ENCODE results near the gene GUCA2B.

DNA sequence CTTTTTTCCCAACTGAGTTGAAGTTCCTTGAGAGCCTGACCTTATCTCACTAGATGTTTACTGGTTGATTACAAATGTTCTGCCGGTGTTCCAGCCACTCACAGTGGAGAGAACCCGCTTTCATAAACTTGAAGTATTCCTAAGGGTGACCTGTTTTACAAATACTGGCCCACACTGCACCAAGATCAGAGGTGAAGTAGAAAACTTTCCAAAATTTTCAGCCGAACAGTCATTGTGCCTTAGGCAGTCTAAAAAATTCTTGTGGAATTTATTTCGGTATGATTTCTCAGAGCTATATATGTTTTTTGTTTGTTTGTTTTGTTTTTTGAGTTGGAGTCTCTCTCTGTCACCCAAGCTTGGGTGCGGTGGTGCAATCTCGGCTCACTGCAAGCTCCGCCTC is 44.9 kb upstream of the GUCA2B start:
- TF ChIP-seq, protein P1, sequence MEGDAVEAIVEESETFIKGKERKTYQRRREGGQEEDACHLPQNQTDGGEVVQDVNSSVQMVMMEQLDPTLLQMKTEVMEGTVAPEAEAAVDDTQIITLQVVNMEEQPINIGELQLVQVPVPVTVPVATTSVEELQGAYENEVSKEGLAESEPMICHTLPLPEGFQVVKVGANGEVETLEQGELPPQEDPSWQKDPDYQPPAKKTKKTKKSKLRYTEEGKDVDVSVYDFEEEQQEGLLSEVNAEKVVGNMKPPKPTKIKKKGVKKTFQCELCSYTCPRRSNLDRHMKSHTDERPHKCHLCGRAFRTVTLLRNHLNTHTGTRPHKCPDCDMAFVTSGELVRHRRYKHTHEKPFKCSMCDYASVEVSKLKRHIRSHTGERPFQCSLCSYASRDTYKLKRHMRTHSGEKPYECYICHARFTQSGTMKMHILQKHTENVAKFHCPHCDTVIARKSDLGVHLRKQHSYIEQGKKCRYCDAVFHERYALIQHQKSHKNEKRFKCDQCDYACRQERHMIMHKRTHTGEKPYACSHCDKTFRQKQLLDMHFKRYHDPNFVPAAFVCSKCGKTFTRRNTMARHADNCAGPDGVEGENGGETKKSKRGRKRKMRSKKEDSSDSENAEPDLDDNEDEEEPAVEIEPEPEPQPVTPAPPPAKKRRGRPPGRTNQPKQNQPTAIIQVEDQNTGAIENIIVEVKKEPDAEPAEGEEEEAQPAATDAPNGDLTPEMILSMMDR (IDR thresholded peaks at IDR 0.05; ENCODE audit: insufficient read depth, low read depth, low read length) = no peak
- TF ChIP-seq EZH2 (IDR thresholded peaks at IDR 0.05; ENCODE audit: insufficient read depth, low read length) = no peak
